Stimulated activated CD4-positive, alpha-beta T cell treated with anti-CD3 and anti-CD28 coated beads, Interleukin-15, amount 100 ng/mL, for 48 hours (primary cell): ENCODE measurements around the gene ASAP3.
"Not testable (repeated sequence)": the region's sequence is repeated elsewhere in the genome, so short reads cannot be mapped to it uniquely, and the experiment has no call there.

Source experiments
- DNase-seq, 2 donors: peaks; one replicate each; pipeline ENCODE4 v3.0.0-alpha.2; 2020; ENCODE audit warnings: low read depth in 2 of 2

The ASAP3 gene

DNA sequence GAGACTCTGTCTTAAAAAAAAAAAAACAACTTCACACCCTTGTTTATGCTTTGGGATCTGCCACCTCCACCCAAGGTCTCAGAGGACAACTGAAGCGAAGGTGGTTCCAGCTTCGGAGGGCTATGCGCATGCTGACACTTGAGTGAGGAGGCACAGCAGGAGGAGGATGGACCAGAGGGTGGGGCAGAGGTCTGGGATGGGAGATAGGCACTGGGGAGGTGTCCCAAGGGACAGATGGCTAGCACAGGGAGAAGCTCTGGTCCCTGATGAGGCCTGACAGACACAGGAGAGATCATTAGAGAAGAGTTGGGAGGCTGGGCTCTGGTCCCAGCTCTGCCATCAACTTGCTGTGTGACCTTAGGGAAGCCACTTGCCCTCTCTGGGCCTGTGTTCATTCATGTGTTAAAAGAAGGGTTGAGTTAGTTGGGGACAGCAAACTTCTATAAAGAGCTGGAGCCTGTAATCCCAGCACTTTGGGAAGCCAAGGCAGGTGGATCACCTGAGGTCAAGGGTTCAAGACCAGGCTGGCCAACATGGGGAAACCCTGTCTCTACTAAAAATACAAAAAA, 30.2 kb upstream of the ASAP3 start:
- DNase-seq, result no peak

DNA sequence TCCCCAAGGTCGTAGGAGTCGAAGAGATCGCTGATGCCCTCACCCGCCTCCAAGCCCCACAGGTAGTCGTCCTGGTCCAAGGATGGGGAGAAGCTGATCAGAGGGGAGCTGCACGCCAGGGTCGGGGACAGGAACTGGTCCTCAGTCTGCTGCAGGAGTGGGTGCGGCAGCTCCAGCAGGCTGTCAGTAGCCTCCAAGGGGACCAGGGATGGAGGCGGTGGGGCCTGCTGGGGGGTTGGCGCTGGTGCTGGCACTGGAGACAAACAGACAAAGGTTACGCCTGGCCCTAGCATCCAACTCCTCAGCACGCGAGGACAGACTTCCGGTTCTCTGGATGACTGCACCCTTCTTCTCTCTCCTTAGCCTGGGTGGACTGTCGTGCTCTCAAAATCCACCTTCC, 25.9 kb upstream of the ASAP3 start:
- no peak for DNase-seq

DNA sequence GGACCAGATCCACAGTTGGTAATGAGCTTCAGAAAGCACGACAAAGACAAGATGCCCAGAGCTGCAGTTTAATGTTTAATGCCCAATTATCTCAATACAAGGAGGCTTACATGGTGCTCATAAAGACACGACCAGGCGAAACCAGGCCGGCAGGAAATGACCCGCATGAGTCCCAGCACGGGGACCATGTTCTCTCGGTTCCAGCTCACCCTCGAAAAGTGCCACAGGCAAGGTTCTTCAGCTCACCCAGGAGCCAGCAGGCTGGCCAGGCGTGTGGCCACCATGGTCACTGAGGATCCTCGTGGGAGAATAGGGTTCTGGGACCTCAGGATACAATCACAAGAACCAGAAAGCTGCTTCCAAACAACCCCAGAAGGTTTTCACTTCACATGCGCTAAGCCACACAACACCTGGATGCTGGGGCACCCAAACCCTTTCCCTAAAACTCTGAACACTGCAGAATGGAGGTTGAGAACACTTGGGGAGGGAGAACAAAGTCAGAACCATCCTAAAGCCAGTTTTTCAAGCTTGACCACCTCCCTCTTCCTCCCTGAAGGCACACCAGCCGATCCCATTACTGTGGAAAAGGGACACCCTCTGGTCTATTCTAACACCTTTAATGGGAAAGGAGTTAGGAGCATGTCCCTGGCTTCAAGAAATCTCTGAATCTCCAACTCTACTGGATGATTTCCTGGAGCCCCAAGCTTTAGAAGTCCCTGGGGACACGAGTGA, 22.6 kb upstream of the ASAP3 start:
- no peak for DNase-seq

- DNase-seq, result no peak
These were observed 21.9 kb upstream of the ASAP3 start for GRCh38 chr1:23505851-23506250.

GRCh38 chr1:23504156-23504555, 20.2 kb upstream of the ASAP3 start:
- not testable (repeated sequence) for DNase-seq

DNA sequence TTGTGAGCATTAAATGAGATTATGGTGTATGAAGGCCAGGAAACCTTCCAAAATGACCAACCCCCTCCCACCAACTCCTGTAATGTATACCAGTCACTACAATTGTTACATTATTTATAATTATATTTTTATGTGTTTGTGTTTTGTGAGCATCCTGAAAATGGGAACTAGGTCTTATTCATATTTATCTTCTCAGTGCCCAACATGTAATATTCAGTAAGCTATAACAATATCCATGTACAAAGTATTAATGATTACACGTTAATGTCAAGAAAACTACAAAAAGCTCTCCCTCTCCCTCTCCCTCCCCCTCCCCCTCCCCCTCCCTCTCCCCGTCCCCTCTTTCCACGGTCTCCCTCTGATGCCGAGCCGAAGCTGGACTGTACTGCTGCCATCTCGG, 19.0 kb upstream of the ASAP3 start:
- no peak for DNase-seq

- no peak for DNase-seq
These were observed 16.5 kb upstream of the ASAP3 start for GRCh38 chr1:23500466-23500865.

DNA sequence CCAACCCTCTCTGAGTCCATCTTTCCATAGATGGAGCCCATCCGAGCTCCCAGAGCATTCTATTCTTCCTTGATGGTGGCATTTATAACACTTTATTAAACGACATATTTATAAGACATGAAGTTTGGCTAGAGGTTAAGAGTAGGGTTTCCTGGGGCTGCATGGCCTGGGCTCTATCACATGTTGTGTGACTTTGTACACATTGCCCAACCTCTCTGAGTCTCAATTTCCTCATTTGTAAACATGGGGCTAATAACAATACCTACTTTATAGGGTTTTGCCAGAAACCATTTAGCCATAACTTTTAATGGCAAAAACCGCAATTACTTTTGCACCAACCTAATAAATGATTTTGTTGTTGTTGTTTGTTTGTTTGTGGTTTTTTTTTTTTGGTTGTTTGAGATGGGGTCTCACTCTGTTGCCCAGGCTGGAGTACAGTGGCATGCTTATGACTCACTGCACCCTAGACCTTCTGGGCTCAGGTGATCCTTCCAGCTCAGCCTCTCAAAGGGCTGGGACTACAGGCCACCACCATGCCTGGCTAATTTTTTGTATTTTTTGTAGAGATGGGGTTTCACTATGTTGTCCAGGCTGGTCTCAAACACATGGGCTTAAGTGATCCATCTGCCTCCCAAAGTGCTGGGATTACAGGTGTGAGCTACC, 13.9 kb upstream of the ASAP3 start:
- DNase-seq, result no peak

DNA sequence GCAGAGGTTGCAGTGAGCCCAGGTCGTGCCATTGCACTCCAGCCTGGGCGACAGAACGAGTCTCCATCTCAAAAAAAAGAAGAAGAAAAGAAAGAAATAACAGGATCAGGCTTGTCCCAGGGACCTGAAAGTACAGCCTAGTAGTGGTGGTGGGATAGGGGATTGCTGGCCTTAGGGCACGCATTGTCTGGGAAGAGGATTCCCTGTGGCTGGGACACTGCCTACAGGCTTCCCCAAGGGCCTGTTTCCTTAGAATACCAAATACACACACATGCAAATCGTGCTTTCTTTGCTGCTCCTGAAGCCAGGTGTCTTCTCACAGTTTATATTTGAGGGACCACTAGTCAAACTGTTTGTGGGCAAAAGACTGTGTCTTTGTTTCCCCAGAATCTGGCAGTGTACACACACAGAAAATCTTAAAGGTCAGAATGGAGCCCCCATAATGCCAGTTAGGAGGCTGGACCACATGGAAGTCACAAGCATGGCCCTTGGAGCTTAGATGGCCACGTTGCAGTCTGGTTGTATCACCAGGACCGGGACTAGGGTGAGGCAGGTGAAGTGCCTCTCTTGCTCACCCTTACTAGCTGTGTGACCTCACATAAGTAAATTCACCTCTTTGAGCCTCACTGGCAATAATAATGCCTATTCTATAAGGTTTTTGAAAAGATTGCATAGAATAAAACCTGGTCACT, 12.7 kb upstream of the ASAP3 start:
- DNase-seq, result no peak

GRCh38 chr1:23494836-23495235, 10.9 kb upstream of the ASAP3 start:
- not testable (repeated sequence) for DNase-seq

- DNase-seq, result not testable (repeated sequence)
These were observed 8.8 kb upstream of the ASAP3 start for GRCh38 chr1:23492776-23493175.

- DNase-seq, result no peak
These were observed 8.2 kb upstream of the ASAP3 start for GRCh38 chr1:23492132-23492720.

DNA sequence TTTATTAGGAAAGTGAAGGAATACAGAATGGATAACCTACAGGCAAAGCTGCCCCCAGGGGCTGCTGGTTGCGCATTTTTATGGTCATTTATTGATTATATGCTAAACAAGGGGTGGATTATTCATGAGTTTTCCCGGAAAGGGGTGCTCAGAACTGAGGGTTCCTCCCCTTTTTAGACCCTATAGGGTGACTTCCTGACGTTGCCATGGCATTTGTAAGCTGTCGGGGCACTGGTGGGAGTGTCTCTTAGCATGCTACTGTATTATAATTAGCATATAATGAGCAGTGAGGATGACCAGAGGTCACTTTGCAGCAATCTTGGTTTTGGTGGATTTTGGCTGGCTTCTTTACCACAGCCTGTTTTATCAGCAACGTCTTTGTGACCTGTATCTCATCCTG, 5.9 kb upstream of the ASAP3 start:
- no peak for DNase-seq

GRCh38 chr1:23485002-23485332, 988 bp upstream of the ASAP3 start:
- DNase-seq, result no peak

DNA sequence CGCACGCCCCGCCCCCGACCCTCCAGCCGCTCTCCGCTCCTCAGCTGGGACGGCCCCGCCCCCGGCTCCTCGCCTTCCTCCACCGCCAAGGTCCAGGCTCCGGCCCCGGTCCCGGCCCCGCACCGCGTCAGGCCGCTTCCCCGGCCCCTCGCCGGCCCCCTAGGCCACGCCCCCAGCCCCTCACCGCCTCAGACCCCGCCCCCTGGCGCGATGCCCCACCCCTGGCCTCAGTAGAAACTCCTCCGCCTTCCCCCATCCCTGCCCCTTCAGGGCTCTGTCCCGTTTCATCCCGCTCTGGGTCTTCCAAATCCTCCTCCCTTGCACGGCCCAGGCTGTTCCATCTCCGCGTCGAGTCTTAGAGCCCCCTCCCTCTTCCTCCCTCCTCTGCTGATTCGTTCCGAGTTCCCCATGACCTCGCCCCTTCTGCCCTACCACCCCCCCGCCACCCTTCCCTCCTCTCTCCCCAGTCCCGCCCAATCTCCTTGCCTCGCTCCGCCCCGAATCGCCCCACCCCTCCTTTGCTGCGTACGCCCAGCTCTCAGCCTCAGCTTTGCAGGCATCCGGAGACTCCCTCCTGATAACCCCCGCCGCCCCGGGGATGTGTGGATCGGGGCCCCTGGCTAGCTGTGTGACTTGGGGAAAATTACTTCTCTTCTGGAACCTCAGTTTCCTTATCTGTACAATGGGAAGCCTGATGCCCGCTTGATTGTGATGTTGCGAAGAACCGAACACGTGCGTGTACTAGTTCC, 448 bp upstream of the ASAP3 start:
- DNase-seq, result peak; percentile 81 to 92

DNA sequence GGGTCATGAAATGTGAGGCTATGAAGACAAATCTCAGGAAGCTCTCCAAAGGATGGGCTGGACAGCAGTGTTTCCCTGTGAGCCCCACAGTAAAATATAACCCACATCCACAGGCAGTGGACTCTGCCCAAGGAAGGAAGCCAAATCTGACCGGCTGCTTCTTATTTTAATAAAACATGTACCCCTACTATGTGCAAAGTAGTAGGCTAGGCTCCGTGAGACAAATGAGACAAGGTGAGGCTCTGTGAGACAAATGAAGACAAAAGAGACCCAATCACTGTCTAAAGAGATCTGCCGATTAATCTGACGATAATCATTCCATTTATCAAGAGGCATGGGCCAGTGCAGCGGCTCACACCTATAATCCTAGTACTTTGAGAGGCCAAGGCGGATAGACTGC, 2.1 kb downstream of the ASAP3 start:
- DNase-seq, result no peak

- DNase-seq, result no peak
These were observed 2.9 kb downstream of the ASAP3 start for GRCh38 chr1:23481026-23481597.

GRCh38 chr1:23480187-23481025, 3.6 kb downstream of the ASAP3 start:
- DNase-seq, result no peak

DNA sequence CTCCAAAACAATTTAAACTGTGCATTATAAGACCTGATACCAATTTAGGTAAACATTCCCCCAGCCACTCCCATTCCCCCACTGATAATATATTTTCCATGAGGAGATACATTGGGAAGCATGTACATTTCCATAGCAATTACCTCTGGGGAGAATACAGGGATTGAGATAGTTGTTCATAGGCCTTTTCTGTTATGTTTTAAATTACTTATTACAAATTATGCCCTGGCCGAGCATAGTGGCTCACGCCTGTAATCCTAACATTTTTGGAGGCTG, 4.4 kb downstream of the ASAP3 start:
- DNase-seq, result no peak

DNA sequence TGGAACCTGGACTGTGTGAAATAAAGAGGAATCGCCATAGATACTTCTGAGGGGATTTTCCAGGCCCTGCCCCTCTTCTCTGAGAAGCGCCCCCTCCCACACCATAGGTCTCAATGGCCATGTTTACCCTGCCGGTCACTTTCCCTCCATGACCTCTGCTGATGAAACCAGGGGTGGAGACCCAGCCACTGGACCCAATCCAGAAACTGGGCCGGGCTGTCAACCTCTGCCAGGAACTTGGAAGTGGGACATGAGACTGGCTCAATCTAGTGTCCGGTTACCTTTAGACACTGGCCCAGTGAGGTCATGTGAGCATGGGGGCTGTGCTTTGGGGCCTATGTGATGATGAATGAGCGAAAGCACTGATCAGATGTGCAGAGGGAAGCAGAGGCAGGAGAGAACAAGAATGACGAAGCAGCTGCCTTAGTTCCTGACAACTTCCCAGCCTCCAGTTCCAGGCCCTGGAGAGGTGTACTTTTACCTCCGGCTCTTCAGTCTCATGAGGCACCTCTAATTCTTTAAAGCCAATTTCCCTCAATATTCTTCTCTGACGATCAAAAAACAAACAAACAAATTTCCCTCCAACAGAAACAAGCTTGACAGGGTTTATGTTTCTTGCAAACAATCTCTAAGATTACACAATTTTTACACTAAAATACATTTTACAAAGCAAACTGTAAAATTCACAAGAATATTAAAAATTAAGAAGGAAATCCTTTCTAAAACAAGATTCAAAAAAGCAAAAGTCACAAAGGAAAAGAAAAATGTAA, 4.9 kb downstream of the ASAP3 start:
- no peak for DNase-seq
